HUES48 (cell line): ENCODE results near the gene LOC101059915.
"Not testable (repeated sequence)": the region's sequence is repeated elsewhere in the genome, so short reads cannot be mapped to it uniquely, and the experiment has no call there.

Experiments used
- H3K27ac ChIP-seq: one replicate; pipeline ENCODE4 v1.7.0; 2013; ENCODE audit warnings: low read depth, low read length, inconsistent platforms
- H3K27me3 ChIP-seq: 2 replicates; pipeline ENCODE4 v1.6.1; 2013; ENCODE audit warnings: mild to moderate bottlenecking, low read length; ENCODE audit not compliant: control insufficient read depth, insufficient read depth
- H3K36me3 ChIP-seq: 2 replicates; pipeline ENCODE4 v1.6.1; 2013; ENCODE audit warnings: low read length; ENCODE audit not compliant: control insufficient read depth, insufficient read depth
- H3K4me1 ChIP-seq: 2 replicates; pipeline ENCODE4 v1.6.1; 2013; ENCODE audit warnings: mild to moderate bottlenecking, low read length; ENCODE audit not compliant: control insufficient read depth, insufficient read depth
- H3K4me3 ChIP-seq: 2 replicates; pipeline ENCODE4 v1.5.1; 2013; ENCODE audit warnings: mild to moderate bottlenecking, low read depth, low read length
- H3K9ac ChIP-seq: 2 replicates; pipeline ENCODE4 v1.6.1; 2013; ENCODE audit warnings: mild to moderate bottlenecking, low read depth, low read length, moderate library complexity
- H3K9me3 ChIP-seq: 2 replicates; pipeline ENCODE4 v1.6.1; 2013; ENCODE audit warnings: low read length; ENCODE audit not compliant: control insufficient read depth, insufficient read depth

Gene LOC101059915

DNA sequence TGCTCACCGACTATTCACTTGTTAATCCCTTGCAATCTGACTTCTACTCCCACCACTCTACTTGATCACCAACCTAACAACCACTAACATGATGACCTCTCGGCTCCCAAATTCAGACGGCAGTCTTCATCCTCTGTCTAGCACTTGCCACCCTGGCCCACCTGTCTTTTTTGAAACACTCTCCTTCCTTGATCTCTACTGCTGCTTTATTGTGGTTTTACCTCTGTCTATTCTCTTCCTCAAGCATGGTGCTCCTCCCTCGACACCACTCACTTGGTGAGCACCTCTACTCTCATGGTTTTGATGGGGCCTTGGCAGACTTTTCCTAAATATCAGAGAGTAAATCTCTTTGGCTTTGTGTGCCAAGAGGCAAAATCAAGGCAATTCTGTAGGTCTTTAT is 27.3 kb upstream of the LOC101059915 start:
- Histone ChIP-seq H3K4me3 (no peak overlapping the region), H3K36me3 (no peaks in the 10 kb centered on the region), H3K4me1 (no peaks in the 10 kb centered on the region), H3K27ac (no peak overlapping the region), H3K9me3 (peaks cover 29% of the 10 kb centered on the region), H3K9ac (no peak overlapping the region), H3K27me3 (no peaks in the 10 kb centered on the region)

DNA sequence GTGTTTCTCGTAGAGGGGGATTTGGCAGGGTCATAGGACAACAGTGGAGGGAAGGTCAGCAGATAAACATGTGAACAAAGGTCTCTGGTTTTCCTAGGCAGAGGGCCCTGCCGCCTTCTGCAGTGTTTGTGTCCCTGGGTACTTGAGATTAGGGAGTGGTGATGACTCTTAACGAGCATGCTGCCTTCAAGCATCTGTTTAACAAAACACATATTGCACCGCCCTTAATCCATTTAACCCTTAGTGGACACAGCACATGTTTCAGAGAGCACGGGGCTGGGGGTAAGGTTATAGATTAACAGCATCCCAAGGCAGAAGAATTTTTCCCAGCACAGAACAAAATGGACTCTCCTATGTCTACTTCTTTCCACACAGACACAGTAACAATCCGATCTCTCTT is 22.9 kb upstream of the LOC101059915 start:
- H3K27me3 ChIP-seq, H3K4me3 ChIP-seq, H3K4me1 ChIP-seq, H3K9ac ChIP-seq, H3K27ac ChIP-seq, H3K36me3 ChIP-seq: not testable (repeated sequence)
- peaks cover 22% of the 10 kb centered on the region for H3K9me3 ChIP-seq

DNA sequence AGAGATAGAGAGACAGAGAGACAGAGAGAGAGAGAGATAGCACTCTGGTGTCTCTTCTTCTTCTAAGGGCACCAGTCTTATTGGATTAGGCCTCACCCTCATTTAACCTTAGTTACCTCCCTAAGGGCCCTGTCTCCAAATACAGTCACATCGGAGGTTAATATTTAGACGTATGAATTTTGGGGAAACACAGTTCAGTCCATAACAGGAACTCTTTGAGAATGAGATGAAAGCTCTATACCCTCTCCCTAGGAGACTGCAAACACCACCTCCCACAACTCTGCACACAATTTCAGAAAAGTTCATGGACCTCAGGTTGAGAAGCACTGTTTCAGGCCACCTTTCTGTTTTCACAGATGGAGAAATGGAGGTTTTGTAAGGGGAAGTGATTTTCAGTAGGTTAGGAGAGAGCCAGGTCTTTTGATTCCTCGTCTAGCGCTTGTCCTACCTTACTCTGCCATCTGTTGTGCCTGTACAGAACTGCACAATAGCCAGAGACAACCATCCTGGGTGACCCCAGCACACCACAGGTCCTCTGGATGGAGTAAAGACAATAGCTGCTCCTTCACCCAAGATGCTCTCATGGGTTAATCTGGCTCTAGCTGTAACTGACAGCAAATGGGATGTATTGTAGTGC is 16.9 kb upstream of the LOC101059915 start:
- H3K9ac ChIP-seq, result no peak overlapping the region
- H3K4me3 ChIP-seq, result no peak overlapping the region
- H3K27me3 ChIP-seq, result no peaks in the 10 kb centered on the region
- H3K9me3 ChIP-seq, result peaks cover 20% of the 10 kb centered on the region
- no peak overlapping the region for H3K27ac ChIP-seq
- H3K4me1 ChIP-seq, result no peaks in the 10 kb centered on the region
- no peaks in the 10 kb centered on the region for H3K36me3 ChIP-seq

DNA sequence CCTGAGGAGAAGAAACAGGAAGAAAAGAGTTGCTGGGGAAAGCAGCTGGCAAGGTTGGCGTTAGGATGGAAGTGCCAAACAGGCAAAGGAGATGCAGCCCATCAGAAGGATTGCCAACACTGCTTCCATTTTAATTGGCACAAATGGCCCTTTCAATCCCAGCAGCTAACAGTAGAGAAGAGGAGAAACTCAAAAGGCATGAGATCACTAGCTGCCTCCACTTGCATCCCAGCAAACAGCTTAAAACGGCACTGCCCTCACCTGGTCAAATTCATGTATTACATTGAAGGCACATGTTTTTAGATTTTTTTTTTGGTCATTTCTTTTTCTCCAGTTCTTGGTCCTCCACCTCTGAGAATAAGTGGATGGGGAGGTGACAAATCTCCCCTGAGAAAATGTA is 14.9 kb upstream of the LOC101059915 start:
- H3K9me3 ChIP-seq, result peaks cover 20% of the 10 kb centered on the region; the same call in 1 of the 2 replicates
- H3K9ac ChIP-seq, result no peak overlapping the region
- no peak overlapping the region for H3K27ac ChIP-seq
- H3K4me3 ChIP-seq, result no peak overlapping the region
- H3K27me3 ChIP-seq, result no peaks in the 10 kb centered on the region
- H3K4me1 ChIP-seq, result no peaks in the 10 kb centered on the region
- H3K36me3 ChIP-seq, result no peaks in the 10 kb centered on the region

DNA sequence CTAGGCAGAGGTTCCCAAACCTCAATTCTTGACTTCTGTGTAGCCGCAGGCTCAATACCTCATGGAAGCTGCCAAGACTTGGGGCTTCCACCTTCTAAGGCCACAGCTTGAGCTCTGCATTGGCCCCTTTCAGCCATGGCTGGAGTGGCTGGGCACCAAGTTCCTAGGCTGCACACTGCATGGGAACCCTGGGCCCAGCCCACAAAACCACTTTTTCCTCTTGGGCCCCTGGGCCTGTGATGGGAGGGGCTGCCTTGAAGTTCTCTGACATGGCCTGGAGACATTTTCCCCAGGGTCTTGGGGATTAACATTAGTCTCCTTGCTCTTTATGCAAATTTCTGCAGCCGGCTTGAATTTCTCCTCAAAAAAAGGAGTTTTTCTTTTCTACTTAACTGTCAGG is 14.0 kb upstream of the LOC101059915 start:
- H3K4me3 ChIP-seq, result no peak overlapping the region
- H3K27me3 ChIP-seq, result no peaks in the 10 kb centered on the region
- H3K4me1 ChIP-seq, result no peaks in the 10 kb centered on the region
- peaks cover 16% of the 10 kb centered on the region; the same call in 1 of the 2 replicates for H3K9me3 ChIP-seq
- H3K27ac ChIP-seq, result no peak overlapping the region
- no peak overlapping the region for H3K9ac ChIP-seq
- no peaks in the 10 kb centered on the region for H3K36me3 ChIP-seq

DNA sequence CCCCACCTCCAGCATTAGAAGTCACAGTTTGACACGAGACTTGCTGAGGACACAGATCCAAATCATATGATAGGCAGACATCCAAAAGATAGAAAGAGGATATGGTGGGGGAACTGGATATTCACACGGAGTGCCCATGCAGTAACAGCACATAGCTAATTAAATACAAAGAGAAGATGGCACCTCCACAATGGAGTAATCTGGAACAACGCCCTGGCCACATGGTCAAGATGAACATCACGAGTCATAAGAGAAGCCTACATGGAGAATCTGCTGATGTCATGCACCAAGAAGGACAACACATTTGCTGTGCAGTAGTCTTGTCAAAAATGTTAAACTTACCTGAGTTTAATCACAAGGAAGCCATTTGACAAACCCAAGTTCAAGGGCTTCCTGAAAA is 10.1 kb upstream of the LOC101059915 start:
- Histone ChIP-seq H3K36me3 (no peaks in the 10 kb centered on the region), H3K4me3 (no peak overlapping the region), H3K9ac (no peak overlapping the region), H3K27me3 (no peaks in the 10 kb centered on the region), H3K4me1 (no peaks in the 10 kb centered on the region), H3K27ac (no peak overlapping the region), H3K9me3 (peaks cover 17% of the 10 kb centered on the region)

DNA sequence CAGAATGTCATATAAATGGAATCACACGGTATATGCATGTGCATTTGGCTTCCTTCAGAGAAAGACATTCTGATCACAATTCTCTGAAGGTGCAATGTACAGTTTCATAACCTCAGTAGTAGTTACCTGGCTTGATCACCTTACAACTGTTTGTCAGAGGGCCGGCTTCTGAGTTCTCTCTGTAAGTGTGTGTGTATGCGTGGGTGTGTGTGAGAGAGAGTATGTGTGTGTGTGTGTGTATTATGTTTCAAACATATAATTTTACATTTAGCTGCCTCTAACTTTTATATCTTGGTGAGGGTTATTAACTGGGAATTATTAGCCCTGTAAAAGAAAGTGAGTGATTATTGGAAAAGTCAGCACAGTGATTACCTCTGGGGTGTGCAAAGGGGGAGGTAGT is 8.0 kb upstream of the LOC101059915 start:
- no peak overlapping the region for H3K27ac ChIP-seq
- H3K9ac ChIP-seq, result no peak overlapping the region
- H3K36me3 ChIP-seq, result no peaks in the 10 kb centered on the region
- H3K4me3 ChIP-seq, result no peak overlapping the region
- H3K27me3 ChIP-seq, result no peaks in the 10 kb centered on the region
- H3K4me1 ChIP-seq, result no peaks in the 10 kb centered on the region
- peaks cover 22% of the 10 kb centered on the region for H3K9me3 ChIP-seq

DNA sequence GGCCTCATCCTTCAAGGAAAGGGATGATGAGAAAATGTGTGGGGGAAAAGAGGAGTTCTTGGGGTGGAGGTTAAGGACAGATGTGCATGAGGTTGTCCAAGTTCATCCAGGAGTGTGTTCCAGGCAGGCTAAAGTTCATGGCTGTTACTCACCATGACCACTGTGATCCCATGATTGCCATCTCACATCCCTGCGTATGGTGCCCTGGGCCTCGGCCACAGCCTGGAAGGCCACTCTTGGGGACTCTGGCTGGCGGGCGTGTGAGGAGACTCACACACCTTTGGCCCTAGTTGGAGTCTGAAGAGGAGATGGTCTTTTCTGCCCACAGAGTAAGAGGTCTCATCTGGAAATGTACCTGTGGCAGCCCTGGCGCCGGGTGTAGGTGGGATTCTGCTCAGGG is 7.4 kb upstream of the LOC101059915 start:
- no peaks in the 10 kb centered on the region for H3K4me1 ChIP-seq
- H3K9me3 ChIP-seq, result peaks cover 22% of the 10 kb centered on the region
- no peak overlapping the region for H3K9ac ChIP-seq
- H3K4me3 ChIP-seq, result no peak overlapping the region
- H3K27ac ChIP-seq, result no peak overlapping the region
- no peaks in the 10 kb centered on the region for H3K27me3 ChIP-seq
- H3K36me3 ChIP-seq, result no peaks in the 10 kb centered on the region

DNA sequence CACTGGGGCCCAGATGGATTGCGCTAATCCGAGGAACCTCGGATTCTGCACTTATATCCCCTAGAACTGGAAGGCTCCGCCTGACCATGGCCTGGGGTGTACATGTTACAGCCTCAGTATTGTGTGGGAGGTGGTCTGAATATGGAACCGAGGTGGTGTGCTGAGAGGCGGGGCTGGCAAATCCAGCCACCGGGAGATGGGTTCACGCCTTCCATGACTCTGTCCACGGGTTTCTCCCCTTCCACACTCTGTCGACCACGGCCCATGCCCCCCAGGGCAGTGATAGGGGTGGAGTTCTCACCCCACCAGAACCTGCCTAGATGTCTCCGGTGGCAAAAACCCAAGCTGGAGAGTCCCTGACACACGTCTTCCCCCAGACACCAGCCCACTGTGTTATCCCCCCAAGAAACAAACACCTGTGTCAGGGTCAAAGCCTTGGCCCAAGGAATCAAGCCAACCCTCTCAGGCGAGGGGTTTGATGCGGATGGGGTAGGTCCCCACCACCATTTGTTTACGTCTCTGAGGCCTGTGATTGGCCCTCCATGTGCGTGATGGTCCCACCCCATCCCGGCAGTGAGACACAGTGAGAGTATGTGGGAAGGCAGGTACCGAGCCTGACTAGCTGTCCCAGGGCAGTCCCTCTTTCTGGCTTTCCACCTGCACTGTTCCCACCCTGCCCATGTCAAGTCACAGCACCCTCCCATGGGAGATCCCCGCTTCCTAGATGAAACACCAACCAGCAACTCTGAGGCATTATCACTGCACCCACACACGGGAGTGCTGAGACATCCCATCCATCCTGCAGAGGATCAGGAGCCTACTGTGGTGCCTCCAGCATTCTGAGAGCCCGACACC is 6.6 kb upstream of the LOC101059915 start:
- H3K27ac ChIP-seq, result no peak overlapping the region
- no peaks in the 10 kb centered on the region for H3K36me3 ChIP-seq
- no peak overlapping the region for H3K4me3 ChIP-seq
- H3K27me3 ChIP-seq, result no peaks in the 10 kb centered on the region
- no peaks in the 10 kb centered on the region for H3K4me1 ChIP-seq
- no peak overlapping the region for H3K9ac ChIP-seq
- peaks cover 22% of the 10 kb centered on the region for H3K9me3 ChIP-seq

DNA sequence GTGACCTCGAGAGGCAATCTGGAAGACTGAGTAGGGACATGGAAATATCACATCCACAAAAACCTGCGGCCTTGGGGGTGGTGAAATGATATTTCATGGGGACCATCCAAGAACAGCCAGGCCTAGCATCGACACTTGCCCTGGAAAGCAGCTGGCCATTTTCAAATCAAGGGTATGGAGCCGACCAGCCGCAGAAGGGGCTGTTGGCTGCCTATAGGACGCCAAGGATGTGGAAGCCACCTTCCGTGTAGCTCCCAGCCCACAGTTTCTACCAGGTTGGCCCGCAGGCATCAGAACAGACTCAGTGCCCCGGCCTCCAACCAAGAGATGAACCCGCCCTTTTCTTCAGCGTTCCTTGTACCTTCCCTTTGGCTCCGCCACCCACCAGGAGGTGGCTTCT is 5.4 kb upstream of the LOC101059915 start:
- Histone ChIP-seq H3K9me3 (peaks cover 27% of the 10 kb centered on the region), H3K27me3 (no peaks in the 10 kb centered on the region), H3K36me3 (no peaks in the 10 kb centered on the region)

DNA sequence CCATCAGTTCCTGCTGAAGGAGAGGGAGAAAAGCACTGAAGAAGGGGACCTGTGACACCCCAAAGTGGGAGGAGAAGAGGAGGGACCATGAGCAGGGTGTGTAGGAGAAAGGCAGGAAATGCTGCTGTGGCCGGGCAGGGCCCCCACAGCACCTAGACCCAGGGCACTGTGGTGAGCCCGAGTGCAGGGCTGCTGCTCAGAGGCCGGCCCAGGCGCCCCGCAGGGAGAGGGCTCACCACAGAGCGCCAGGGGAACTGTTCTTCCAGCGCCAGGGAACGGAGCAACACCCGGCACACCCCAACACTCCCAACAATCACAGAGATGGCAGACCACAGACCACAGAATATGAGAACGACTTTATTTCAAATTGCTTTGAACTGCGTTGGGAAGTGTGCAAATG is 4.7 kb upstream of the LOC101059915 start:
- H3K9me3 ChIP-seq, result peaks cover 28% of the 10 kb centered on the region
- H3K27ac ChIP-seq, H3K27me3 ChIP-seq, H3K4me1 ChIP-seq, H3K4me3 ChIP-seq, H3K9ac ChIP-seq, H3K36me3 ChIP-seq: not testable (repeated sequence)

More for the DNA sequence above, 5.4 kb upstream of the LOC101059915 start:
- Histone ChIP-seq H3K4me3 (no peak overlapping the region), H3K27ac (no peak overlapping the region), H3K4me1 (no peaks in the 10 kb centered on the region), H3K9ac (no peak overlapping the region)
